Measurements from ENCODE around the gene KRTAP2-4.
"Not testable (repeated sequence)": the region's sequence is repeated elsewhere in the genome, so short reads cannot be mapped to it uniquely, and the experiment has no call there.

The KRTAP2-4 gene, protein sequence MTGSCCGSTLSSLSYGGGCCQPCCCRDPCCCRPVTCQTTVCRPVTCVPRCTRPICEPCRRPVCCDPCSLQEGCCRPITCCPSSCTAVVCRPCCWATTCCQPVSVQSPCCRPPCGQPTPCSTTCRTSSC

DNA sequence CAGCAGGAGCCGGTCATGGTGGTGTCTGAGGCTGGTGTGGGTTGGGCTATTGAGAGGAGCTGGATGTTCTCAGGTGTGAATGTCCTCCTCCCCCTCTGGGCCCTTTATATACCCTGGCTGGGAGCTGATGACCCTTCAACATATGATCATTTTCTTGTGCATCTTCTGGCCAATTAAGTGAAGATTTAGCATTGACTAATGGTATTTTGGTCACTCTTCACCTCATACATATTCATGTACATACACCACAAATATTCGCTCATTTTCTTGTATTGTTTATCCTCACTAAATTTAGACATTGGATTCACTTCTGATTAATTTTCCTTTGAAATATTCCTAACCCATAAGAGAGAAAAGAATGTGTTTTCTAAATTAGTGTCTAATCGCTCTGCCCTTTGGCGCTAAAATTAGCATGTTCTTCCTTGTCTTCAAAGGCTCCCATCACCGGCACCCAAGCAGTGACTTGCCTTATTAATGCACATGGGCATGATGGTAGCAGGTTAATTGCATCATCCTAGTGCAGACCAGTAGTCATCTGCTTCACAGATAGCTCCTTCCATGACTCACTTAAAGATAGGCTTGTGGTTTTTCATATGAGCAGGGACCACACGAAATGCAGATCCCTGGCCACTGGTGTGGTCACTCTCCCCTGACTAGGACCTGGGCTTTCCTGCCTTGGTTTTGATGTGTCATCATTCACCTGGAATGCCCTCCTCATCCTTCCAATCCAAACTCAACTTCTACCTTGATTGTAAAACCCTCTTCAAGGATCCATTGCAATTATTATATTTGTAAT, at the start of gene KRTAP2-4:
KRTAP2-4 (minus strand) TSS at position 51 of the 796 bp plus-strand sequence; CDS start at position 17, 34 bp downstream.
- TF ChIP-seq CTCF (IDR thresholded peaks at IDR 0.05) = no peak
- Histone ChIP-seq H3K27ac (no peak within 1 kb of the TSS), H3K4me3 (no peak within 1 kb of the TSS)
- no peak for DNase-seq (ENCODE audit: low spot score)

- H3K27ac ChIP-seq = no peak overlapping the region
- no peak for TF ChIP-seq CTCF (IDR thresholded peaks at IDR 0.05)
- DNase-seq (ENCODE audit: low spot score) = no peak
- no peak overlapping the region for H3K4me3 ChIP-seq
These were observed 45.6 kb upstream of the KRTAP2-4 start for GRCh38 chr17:41111151-41111885.

GRCh38 chr17:41108728-41109386, 43.2 kb upstream of the KRTAP2-4 start:
- H3K27ac ChIP-seq; DNase-seq (ENCODE audit: low spot score): not testable (repeated sequence)

DNA sequence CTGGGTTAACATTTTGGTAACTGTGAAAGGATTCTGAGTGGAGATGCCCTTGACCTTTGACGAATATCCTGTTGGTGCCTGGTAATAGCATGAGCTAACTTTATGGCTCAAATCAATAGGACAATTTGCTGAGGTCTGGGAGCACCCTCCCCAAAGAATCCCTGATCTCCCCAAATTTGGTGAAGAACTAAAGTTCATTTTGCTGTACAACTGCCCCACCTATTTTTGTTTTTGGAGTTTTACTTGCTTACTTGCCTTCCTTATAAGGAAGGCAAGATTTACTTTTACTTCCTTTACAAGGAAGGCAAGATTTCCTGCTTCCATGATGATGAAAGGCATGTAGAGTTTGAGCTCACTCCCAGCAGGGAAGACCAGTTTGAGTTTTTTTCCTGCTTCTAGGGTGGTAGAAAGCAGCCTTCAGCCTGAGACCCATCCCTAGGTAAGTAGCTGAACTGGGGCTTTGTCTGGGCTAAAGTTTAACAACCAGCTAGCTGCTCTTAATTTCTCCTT, 42.3 kb upstream of the KRTAP2-4 start:
- Histone ChIP-seq H3K4me3 (no peak overlapping the region), H3K27ac (no peak overlapping the region)
- TF ChIP-seq CTCF (IDR thresholded peaks at IDR 0.05) = no peak
- DNase-seq (ENCODE audit: low spot score) = no peak

More at GRCh38 chr17:41108728-41109386, 43.2 kb upstream of the KRTAP2-4 start:
- not testable (repeated sequence) for H3K4me3 ChIP-seq

DNA sequence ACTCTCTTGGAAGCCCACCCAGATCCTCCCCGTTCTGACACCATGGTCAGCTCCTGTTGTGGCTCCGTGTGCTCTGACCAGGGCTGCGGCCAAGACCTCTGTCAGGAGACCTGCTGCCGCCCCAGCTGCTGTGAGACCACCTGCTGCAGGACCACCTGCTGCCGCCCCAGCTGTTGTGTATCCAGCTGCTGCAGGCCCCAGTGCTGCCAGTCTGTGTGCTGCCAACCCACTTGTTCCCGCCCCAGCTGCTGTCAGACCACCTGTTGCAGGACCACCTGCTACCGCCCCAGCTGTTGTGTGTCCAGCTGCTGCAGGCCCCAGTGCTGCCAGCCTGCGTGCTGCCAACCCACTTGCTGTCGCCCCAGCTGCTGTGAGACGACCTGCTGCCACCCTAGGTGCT, 39.7 kb upstream of the KRTAP2-4 start, which contains the start of gene KRTAP4-9:
KRTAP4-9 (plus strand) TSS at position 43 of the 400 bp plus-strand sequence; CDS start at position 43, 0 bp downstream.
- not testable (repeated sequence) for DNase-seq (ENCODE audit: low spot score); H3K27ac ChIP-seq; H3K4me3 ChIP-seq

DNA sequence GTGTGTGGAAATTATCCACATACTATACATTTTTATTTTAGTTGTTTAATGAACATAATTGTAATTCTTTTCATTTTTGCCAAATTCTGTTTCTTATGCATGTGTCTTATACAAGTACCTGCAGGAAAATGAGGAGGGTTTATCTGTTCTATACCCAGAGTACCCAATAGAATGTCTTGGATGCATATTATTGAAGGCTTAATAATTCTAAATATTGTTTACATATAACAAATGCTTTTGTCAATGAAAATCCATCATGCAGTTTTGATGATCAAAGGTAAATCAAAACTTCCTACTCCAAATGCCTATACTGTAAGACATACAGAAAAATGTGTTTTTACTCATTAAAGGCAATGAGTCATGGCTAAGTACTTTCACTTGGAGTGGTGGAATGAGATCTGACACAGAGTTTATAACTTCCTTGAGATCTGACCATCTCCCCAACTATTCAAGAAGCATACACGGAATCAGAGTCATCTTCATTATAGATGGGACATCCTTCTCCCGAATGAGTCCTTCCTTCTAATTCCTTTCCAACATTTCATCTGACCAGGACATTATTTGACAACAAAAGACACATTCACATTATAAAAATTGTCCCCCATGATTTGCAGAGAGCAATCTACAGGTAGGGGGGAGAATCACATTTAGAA, 38.8 kb upstream of the KRTAP2-4 start:
- DNase-seq (ENCODE audit: low spot score); H3K4me3 ChIP-seq; H3K27ac ChIP-seq: not testable (repeated sequence)

DNA sequence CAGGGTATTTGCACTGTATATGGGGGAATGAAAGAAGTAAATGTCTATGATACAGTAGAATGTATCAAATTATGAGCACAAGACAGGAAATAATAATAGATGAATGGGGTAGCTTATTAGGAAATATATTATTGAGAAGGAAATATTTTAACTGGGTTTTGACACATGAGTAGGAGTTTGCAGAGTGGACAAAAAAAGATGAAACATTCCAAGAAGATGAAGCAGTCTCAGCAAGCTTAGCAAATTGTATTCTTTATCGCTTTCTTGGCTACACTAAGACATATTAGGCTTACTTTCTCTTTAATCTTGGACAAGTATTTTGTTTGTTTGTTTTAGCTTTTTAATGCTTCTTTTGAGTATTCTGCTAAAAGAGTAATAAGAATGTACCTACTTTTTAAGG, 38.2 kb upstream of the KRTAP2-4 start:
- no peak for TF ChIP-seq CTCF (IDR thresholded peaks at IDR 0.05)
- H3K4me3 ChIP-seq = no peak overlapping the region
- H3K27ac ChIP-seq = no peak overlapping the region
- no peak for DNase-seq (ENCODE audit: low spot score)
